WTC11 (cell line): Measurements from ENCODE around the gene SBNO2. TPM values are rescaled to one million over a fixed set of nuclear protein-coding genes. Genes with fewer than 3 reads are reported as not detected.
A peak's percentile ranks its signal among the peaks of the same experiment; 100 is the strongest.

Experiments used
- ATAC-seq: fragments of 200-7000 bp; cut with Tn5 transposase; 2 replicates; pipeline ENCODE4 v1.10.0; 2021; ENCODE audit warnings: mild to moderate bottlenecking, moderate library complexity
- CTCF ChIA-PET: fragments of 300-600 bp; sonication (Branson Sonifier 250); formaldehyde crosslinking; loops from one replicate; lab custom pipeline; 2021; ENCODE audit warnings: antibody characterized with exemption; lab: Charles Lee
- POLR2A ChIA-PET: fragments of 350-600 bp; sonication (Branson Sonifier 250); formaldehyde crosslinking; loops from one replicate; lab custom pipeline; 2021; ENCODE audit warnings: antibody characterized with exemption; lab: Charles Lee
- DNase-seq: peaks from one replicate; pipeline ENCODE4 v3.0.0; 2021; ENCODE audit warnings: low spot score
- H3K27ac Mint-ChIP-seq: 2 replicates; pipeline ENCODE4 v1.8.0; 2021; ENCODE audit warnings: mixed read lengths
- H3K27me3 Mint-ChIP-seq: 2 replicates; pipeline ENCODE4 v1.8.0; 2021; ENCODE audit warnings: low read depth, mild to moderate bottlenecking, moderate library complexity, mixed read lengths
- H3K36me3 Mint-ChIP-seq: 2 replicates; pipeline ENCODE4 v1.8.0; 2021; ENCODE audit warnings: mixed read lengths
- H3K4me1 Mint-ChIP-seq: 2 replicates; pipeline ENCODE4 v1.8.0; 2022; ENCODE audit warnings: mixed read lengths
- H3K4me3 Mint-ChIP-seq: 2 replicates; pipeline ENCODE4 v1.8.0; 2021; ENCODE audit warnings: mild to moderate bottlenecking, moderate library complexity, mixed read lengths
- H3K9me3 Mint-ChIP-seq: 2 replicates; pipeline ENCODE4 v1.8.0; 2021; ENCODE audit warnings: mixed read lengths
- ATF2 ChIP-seq: sonication (generic); formaldehyde crosslinking; IDR thresholded peaks from 2 replicates; pipeline ENCODE4 v1.8.1; 2022; ENCODE audit warnings: low read depth, missing genetic modification reagents, borderline replicate concordance
- CDX4 ChIP-seq: fragments of 250-450 bp; sonication (Bioruptor Pico); IDR thresholded peaks from 2 replicates; pipeline ENCODE4 v1.9.0; 2021; ENCODE audit warnings: moderate library complexity, mild to moderate bottlenecking, inconsistent platforms, borderline replicate concordance
- ETV6 ChIP-seq: sonication (generic); formaldehyde crosslinking; IDR thresholded peaks from 2 replicates; pipeline ENCODE4 v1.8.1; 2022; ENCODE audit warnings: mild to moderate bottlenecking, missing genetic modification reagents
- GABPB1 ChIP-seq: sonication (generic); formaldehyde crosslinking; IDR thresholded peaks from 2 replicates; pipeline ENCODE4 v1.8.1; 2023; ENCODE audit warnings: mild to moderate bottlenecking, missing genetic modification reagents
- GRHL2 ChIP-seq: fragments of 250-450 bp; sonication (Bioruptor Pico); IDR thresholded peaks from 2 replicates; pipeline ENCODE4 v1.8.0; 2022; ENCODE audit warnings: mild to moderate bottlenecking, moderate library complexity; ENCODE audit not compliant: insufficient replicate concordance, severe bottlenecking
- KAT7 ChIP-seq: sonication (generic); formaldehyde crosslinking; IDR thresholded peaks from 2 replicates; pipeline ENCODE4 v1.8.1; 2023; ENCODE audit warnings: missing genetic modification reagents, mild to moderate bottlenecking, borderline replicate concordance
- NFATC4 ChIP-seq: fragments of 250-450 bp; sonication (Bioruptor Pico); IDR thresholded peaks from 2 replicates; pipeline ENCODE4 v1.9.0; 2021; ENCODE audit warnings: mild to moderate bottlenecking
- NR3C1 ChIP-seq: sonication (generic); formaldehyde crosslinking; conservative IDR thresholded peaks from 2 replicates; pipeline ENCODE4 v1.8.1; 2023; ENCODE audit warnings: low read depth, mild to moderate bottlenecking, missing genetic modification reagents
- RELA ChIP-seq: sonication (generic); formaldehyde crosslinking; IDR thresholded peaks from 2 replicates; pipeline ENCODE4 v1.8.1; 2022; ENCODE audit warnings: missing genetic modification reagents, mild to moderate bottlenecking, borderline replicate concordance
- TP53 ChIP-seq: sonication (generic); formaldehyde crosslinking; IDR thresholded peaks from 2 replicates; pipeline ENCODE4 v1.8.1; 2023; ENCODE audit warnings: mild to moderate bottlenecking, missing genetic modification reagents
- ZNF121 ChIP-seq: sonication (generic); formaldehyde crosslinking; IDR thresholded peaks from 2 replicates; pipeline ENCODE4 v1.8.0; 2023; ENCODE audit warnings: missing genetic modification reagents
- ZNF396 ChIP-seq: fragments of 250-450 bp; sonication (Bioruptor Pico); IDR thresholded peaks from 2 replicates; pipeline ENCODE4 v1.8.0; 2021; ENCODE audit warnings: mild to moderate bottlenecking, moderate library complexity, borderline replicate concordance
- ZNF423 ChIP-seq: fragments of 250-450 bp; sonication (Bioruptor Pico); IDR thresholded peaks from 2 replicates; pipeline ENCODE4 v2.1.2; 2022; ENCODE audit warnings: mild to moderate bottlenecking, moderate library complexity
- ZNF671 ChIP-seq: fragments of 250-450 bp; sonication (Bioruptor Pico); IDR thresholded peaks from 2 replicates; pipeline ENCODE4 v1.8.0; 2021; ENCODE audit warnings: mild to moderate bottlenecking
- total RNA-seq: library from RNA; stranded (reverse); gene quantifications from 3 replicates; pipeline ENCODE4 v1.2.3, GENCODE V29; 2021
- TF ChIP-seq, protein P1 (sequence below): fragments of 250-450 bp; sonication (Bioruptor Pico); IDR thresholded peaks from 2 replicates; pipeline ENCODE4 v1.9.0; 2021; ENCODE audit warnings: mild to moderate bottlenecking
- TF ChIP-seq, protein P2 (sequence below): sonication (generic); formaldehyde crosslinking; conservative IDR thresholded peaks from 2 replicates; pipeline ENCODE4 v1.8.1; 2023; ENCODE audit warnings: mild to moderate bottlenecking, low read depth, missing genetic modification reagents, moderate library complexity
- TF ChIP-seq, protein P3 (sequence below): sonication (generic); formaldehyde crosslinking; IDR thresholded peaks from 2 replicates; pipeline ENCODE4 v1.8.0; 2022; ENCODE audit warnings: mild to moderate bottlenecking, missing genetic modification reagents
- TF ChIP-seq, protein P4 (sequence below): sonication (generic); formaldehyde crosslinking; IDR thresholded peaks from 2 replicates; pipeline ENCODE4 v1.8.1; 2022; ENCODE audit warnings: missing genetic modification reagents, borderline replicate concordance

SBNO2 gene
- total RNA-seq, 1 experiment from 2014 or later: 57.3 TPM

DNA sequence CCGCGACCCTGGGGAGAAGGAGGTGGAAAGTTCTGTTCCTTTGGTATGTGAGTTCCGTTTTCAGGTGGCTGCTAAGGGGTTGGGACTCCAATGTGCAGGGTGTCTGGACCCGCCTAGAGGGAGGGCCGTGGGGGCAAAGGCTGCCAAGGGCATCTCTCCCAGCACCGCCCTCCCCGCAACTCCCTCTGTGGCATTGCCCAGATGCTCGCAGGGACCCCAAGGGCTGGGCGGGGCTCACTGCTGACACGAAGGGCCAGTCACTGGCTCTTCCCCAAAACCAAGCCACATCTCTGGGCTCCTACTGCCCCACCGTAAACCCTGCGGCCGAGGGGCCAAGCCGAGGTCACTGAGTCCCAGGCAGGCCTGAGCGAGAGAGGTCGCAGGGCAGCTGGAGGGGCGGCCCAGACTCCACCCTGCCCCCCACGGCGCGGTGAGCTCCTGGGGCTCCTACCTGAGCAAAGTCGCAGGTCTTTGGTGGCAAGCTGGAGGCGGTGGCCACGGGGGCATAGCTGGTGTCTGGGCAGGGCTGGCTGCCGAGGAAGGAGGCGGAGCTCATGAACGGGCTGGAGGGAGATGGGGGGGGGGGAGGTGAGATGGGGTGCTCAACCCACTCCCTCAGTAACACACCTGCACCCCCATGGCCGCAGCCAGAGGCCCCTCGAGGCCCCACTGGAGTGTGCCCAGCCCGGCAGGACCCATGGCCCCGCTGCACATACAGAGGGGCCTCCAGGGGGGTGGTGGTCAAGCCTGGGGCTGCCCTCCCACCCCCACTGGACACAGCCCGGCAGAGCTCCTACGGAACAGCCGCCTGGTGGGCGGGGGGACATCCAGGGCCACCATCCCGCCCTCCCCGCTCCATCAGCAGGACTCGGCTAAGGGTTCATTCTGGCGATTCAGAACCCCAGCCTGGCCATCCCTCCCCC, 26.9 kb downstream of the SBNO2 start:
- Mint-ChIP-seq H3K36me3 (peaks cover 29% of the 10 kb centered on the region), H3K27me3 (no peaks in the 10 kb centered on the region), H3K4me1 (peaks cover 10% of the 10 kb centered on the region), H3K9me3 (peaks cover 2% of the 10 kb centered on the region), H3K4me3 (no peak overlapping the region)
- POLR2A ChIA-PET: interaction anchor here (0.6 kb wide), 1 partner anchor 30 kb away, joined by 3 read pairs; no protein-coding TSS in a partner anchor
- DNase-seq (peak; percentile 19), ATAC-seq (no peak)
- TF ChIP-seq ATF2 (CRISPR knock-in tag) (no peak), ZNF423 (CRISPR knock-in tag) (0 out of 2 replicates have a peak, but pooled peaks have one; percentile 3), CDX4 (CRISPR knock-in tag) (no peak), GRHL2 (CRISPR knock-in tag) (no peak), TP53 (CRISPR knock-in tag) (no peak)
- TF ChIP-seq, all 79 proteins: peak for 1
- CTCF ChIA-PET: interaction anchor here (0.6 to 1.8 kb wide), 7 partner anchors 14 to 316 kb away, joined by 3 to 11 read pairs (median 4); no protein-coding TSS in a partner anchor
- H3K27ac Mint-ChIP-seq: peak overlapping the region; percentile 63; the same call in 1 of the 2 replicates

DNA sequence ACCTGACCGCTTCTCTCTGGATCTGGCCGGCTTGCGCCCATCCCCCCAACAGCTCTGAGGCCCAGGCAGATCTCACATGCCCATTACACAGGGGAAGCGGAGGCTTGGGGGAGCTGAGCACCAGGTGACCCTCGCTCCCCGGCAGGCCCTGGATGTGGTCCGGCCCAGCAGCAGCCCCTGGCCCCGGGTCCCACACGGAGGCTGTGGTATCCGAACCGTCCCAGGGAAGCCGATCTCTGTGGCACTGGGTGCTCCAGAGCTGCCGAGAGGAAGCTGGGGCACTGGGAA, 27.7 kb downstream of the SBNO2 start:
- H3K36me3 Mint-ChIP-seq: peaks cover 25% of the 10 kb centered on the region
- H3K4me1 Mint-ChIP-seq: peaks cover 10% of the 10 kb centered on the region
- DNase-seq (no peak), ATAC-seq (peak; percentile 15)
- no peaks in the 10 kb centered on the region for H3K27me3 Mint-ChIP-seq
- peak overlapping the region; percentile 98 for H3K27ac Mint-ChIP-seq
- POLR2A ChIA-PET: no interaction called here
- H3K9me3 Mint-ChIP-seq: peaks cover 5% of the 10 kb centered on the region
- no peak for TF ChIP-seq KAT7 (CRISPR knock-in tag)
- TF ChIP-seq ZNF396 (CRISPR knock-in tag): no peak
- TF ChIP-seq ETV6: no peak
- TF ChIP-seq NR3C1 (CRISPR knock-in tag): no peak
- TF ChIP-seq, protein P1, sequence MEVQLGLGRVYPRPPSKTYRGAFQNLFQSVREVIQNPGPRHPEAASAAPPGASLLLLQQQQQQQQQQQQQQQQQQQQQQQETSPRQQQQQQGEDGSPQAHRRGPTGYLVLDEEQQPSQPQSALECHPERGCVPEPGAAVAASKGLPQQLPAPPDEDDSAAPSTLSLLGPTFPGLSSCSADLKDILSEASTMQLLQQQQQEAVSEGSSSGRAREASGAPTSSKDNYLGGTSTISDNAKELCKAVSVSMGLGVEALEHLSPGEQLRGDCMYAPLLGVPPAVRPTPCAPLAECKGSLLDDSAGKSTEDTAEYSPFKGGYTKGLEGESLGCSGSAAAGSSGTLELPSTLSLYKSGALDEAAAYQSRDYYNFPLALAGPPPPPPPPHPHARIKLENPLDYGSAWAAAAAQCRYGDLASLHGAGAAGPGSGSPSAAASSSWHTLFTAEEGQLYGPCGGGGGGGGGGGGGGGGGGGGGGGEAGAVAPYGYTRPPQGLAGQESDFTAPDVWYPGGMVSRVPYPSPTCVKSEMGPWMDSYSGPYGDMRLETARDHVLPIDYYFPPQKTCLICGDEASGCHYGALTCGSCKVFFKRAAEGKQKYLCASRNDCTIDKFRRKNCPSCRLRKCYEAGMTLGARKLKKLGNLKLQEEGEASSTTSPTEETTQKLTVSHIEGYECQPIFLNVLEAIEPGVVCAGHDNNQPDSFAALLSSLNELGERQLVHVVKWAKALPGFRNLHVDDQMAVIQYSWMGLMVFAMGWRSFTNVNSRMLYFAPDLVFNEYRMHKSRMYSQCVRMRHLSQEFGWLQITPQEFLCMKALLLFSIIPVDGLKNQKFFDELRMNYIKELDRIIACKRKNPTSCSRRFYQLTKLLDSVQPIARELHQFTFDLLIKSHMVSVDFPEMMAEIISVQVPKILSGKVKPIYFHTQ (CRISPR knock-in tag): no peak
- TF ChIP-seq, protein P2, sequence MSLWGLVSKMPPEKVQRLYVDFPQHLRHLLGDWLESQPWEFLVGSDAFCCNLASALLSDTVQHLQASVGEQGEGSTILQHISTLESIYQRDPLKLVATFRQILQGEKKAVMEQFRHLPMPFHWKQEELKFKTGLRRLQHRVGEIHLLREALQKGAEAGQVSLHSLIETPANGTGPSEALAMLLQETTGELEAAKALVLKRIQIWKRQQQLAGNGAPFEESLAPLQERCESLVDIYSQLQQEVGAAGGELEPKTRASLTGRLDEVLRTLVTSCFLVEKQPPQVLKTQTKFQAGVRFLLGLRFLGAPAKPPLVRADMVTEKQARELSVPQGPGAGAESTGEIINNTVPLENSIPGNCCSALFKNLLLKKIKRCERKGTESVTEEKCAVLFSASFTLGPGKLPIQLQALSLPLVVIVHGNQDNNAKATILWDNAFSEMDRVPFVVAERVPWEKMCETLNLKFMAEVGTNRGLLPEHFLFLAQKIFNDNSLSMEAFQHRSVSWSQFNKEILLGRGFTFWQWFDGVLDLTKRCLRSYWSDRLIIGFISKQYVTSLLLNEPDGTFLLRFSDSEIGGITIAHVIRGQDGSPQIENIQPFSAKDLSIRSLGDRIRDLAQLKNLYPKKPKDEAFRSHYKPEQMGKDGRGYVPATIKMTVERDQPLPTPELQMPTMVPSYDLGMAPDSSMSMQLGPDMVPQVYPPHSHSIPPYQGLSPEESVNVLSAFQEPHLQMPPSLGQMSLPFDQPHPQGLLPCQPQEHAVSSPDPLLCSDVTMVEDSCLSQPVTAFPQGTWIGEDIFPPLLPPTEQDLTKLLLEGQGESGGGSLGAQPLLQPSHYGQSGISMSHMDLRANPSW: no peak
- no peak for TF ChIP-seq ZNF121 (CRISPR knock-in tag)
- TF ChIP-seq ZNF671: no peak
- no peak for TF ChIP-seq NFATC4 (CRISPR knock-in tag)
- TF ChIP-seq, protein P3, sequence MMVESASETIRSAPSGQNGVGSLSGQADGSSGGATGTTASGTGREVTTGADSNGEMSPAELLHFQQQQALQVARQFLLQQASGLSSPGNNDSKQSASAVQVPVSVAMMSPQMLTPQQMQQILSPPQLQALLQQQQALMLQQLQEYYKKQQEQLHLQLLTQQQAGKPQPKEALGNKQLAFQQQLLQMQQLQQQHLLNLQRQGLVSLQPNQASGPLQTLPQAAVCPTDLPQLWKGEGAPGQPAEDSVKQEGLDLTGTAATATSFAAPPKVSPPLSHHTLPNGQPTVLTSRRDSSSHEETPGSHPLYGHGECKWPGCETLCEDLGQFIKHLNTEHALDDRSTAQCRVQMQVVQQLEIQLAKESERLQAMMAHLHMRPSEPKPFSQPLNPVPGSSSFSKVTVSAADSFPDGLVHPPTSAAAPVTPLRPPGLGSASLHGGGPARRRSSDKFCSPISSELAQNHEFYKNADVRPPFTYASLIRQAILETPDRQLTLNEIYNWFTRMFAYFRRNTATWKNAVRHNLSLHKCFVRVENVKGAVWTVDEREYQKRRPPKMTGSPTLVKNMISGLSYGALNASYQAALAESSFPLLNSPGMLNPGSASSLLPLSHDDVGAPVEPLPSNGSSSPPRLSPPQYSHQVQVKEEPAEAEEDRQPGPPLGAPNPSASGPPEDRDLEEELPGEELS (CRISPR knock-in tag): no peak
- TF ChIP-seq, protein P4, sequence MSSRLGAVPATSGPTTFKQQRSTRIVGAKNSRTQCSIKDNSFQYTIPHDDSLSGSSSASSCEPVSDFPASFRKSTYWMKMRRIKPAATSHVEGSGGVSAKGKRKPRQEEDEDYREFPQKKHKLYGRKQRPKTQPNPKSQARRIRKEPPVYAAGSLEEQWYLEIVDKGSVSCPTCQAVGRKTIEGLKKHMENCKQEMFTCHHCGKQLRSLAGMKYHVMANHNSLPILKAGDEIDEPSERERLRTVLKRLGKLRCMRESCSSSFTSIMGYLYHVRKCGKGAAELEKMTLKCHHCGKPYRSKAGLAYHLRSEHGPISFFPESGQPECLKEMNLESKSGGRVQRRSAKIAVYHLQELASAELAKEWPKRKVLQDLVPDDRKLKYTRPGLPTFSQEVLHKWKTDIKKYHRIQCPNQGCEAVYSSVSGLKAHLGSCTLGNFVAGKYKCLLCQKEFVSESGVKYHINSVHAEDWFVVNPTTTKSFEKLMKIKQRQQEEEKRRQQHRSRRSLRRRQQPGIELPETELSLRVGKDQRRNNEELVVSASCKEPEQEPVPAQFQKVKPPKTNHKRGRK (CRISPR knock-in tag): no peak
- no peak for TF ChIP-seq GABPB1 (CRISPR knock-in tag)
- TF ChIP-seq RELA: no peak
- H3K4me3 Mint-ChIP-seq: no peak overlapping the region
- CTCF ChIA-PET: interaction anchor here (0.6 to 1.8 kb wide), 6 partner anchors 13 to 317 kb away, joined by 3 to 11 read pairs (median 4); no protein-coding TSS in a partner anchor
